ENCODE results near the gene MPL. TPM values are rescaled to one million over a fixed set of nuclear protein-coding genes. Genes with fewer than 3 reads are reported as not detected.
"Not testable (repeated sequence)": the region's sequence is repeated elsewhere in the genome, so short reads cannot be mapped to it uniquely, and the experiment has no call there.

The MPL gene
- total and polyA plus RNA-seq, 2 of the 8 experiments (the other 6 are each of a cell fraction or from before 2014, with no cell fraction given): 0.08 TPM; not detected in 1

DNA sequence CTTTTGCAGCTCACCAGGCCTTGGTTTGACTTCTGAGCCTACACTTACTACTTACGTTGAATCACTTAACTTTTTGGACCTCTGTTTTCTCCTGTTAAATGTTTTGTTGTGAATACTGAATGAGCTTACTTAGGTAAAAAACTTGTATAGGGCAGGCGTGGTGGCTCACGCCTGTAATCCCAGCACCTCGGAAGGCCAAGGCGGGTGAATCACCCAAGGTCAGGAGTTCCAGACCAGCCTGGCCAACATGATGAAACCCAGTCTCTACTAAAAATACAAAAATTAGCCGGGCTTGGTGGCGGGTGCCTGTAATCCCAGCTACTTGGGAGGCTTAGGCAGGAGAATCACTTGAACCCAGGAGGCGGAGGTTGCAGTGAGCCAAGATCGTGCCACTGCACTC is 62.8 kb downstream of the MPL start:
- H4K8ac ChIP-seq (ENCODE audit: extremely low read depth, insufficient read depth, low read length); H3K14ac ChIP-seq (ENCODE audit: insufficient read length); H3K9ac ChIP-seq (replicated peaks in 1 of 4; ENCODE audit: extremely low read depth in 1 of 4, low read depth in 3 of 4, low read length in 3 of 4); H3K23me2 ChIP-seq (ENCODE audit: low read depth, low read length); H2BK120ac ChIP-seq (replicated peaks; ENCODE audit: low read depth, low read length); H2AK5ac ChIP-seq (ENCODE audit: low read depth, low read length); H3K4me2 ChIP-seq (ENCODE audit: insufficient read depth in 1 of 2, low read depth in 2 of 2, low read length in 2 of 2); DNase-seq (ENCODE audit: low read depth in 1 of 2, low spot score in 2 of 2); H3K9me3 ChIP-seq (ENCODE audit: insufficient read depth in 2 of 2, low read depth in 1 of 2, low read length in 1 of 2); H2AFZ ChIP-seq (ENCODE audit: low read length); H3K27me3 ChIP-seq (replicated peaks in 1 of 4; ENCODE audit: control insufficient read depth in 3 of 4, extremely low read depth in 1 of 4, insufficient read depth in 3 of 4, low read length in 3 of 4); H3K4ac ChIP-seq (replicated peaks; ENCODE audit: insufficient read length, low read depth, low read length); H3K4me1 ChIP-seq (replicated peaks in 1 of 4; ENCODE audit: control insufficient read depth in 3 of 4, insufficient read depth in 4 of 4, low read length in 3 of 4); H3K79me1 ChIP-seq (ENCODE audit: low read depth, low read length); FAIRE-seq; H3K56ac ChIP-seq (replicated peaks; ENCODE audit: insufficient read length, low read depth, low read length); H4K5ac ChIP-seq (ENCODE audit: insufficient read length, low read depth, low read length); H4K91ac ChIP-seq (replicated peaks; ENCODE audit: insufficient read length, low read length); H3K27ac ChIP-seq (ENCODE audit: low read depth, low read length); H4K20me1 ChIP-seq (replicated peaks in 1 of 2; ENCODE audit: control insufficient read depth in 1 of 2, insufficient read depth in 2 of 2, low read length in 2 of 2); H3K79me2 ChIP-seq (ENCODE audit: control insufficient read depth in 1 of 2, insufficient read depth in 2 of 2, low read length in 2 of 2); H3K18ac ChIP-seq (ENCODE audit: extremely low read depth, low read length); H3K23ac ChIP-seq (ENCODE audit: insufficient read length); H2BK12ac ChIP-seq (ENCODE audit: low read depth, low read length); H3K4me3 ChIP-seq (ENCODE audit: extremely low read depth in 1 of 4, insufficient read depth in 2 of 4, low read depth in 3 of 4, low read length in 4 of 4); H2BK5ac ChIP-seq (ENCODE audit: low read depth, low read length); H2BK20ac ChIP-seq (ENCODE audit: low read length); H2BK15ac ChIP-seq (ENCODE audit: low read length): not testable (repeated sequence)
- ChIA-PET CTCF (ENCODE audit: partially characterized antibody) (interaction anchor here (0.7 to 4.5 kb wide), 8 partner anchors 11 to 173 kb away, joined by 3 to 21 read pairs (median 4); no protein-coding TSS in a partner anchor), POLR2A (ENCODE audit: partially characterized antibody) (interaction anchor here (1.1 to 1.7 kb wide), 2 partner anchors 10 to 42 kb away, joined by 4 read pairs; partner anchors contain the start of genes CDC20 and SZT2)
- peaks cover 0 to 12% (median 3%) of the 10 kb centered on the region in 4 experiments; a peak in 4 of 8 replicates for H3K36me3 ChIP-seq (ENCODE audit: control insufficient read depth in 2 of 4, insufficient read depth in 4 of 4, low read length in 3 of 4)
- 92% methylated on average over 8 of the region's 9 CpGs; no CpG with 5 or more reads in 1 of the 2 experiments for whole genome bisulfite sequencing, 2 experiments (ENCODE audit: extremely low coverage in 1 of 2, insufficient coverage in 1 of 2, insufficient read length in 1 of 2, insufficient replicate concordance in 2 of 2, low coverage in 1 of 2, low lambda C conversion rate in 2 of 2, missing lambda C conversion rate in 1 of 2)
